Keratinocyte (primary cell): ENCODE measurements around the gene PNMA6E. TPM values are rescaled to one million over a fixed set of nuclear protein-coding genes. Genes with fewer than 3 reads are reported as not detected.

Experiments
- DNase-seq: peaks from one replicate; pipeline ENCODE4 v3.0.0-alpha.2; 2011; ENCODE audit warnings: low read depth, missing footprints, low spot score
- FAIRE-seq: peaks from 2 replicates; lab custom pipeline; 2011; peaks lifted over from hg19 to GRCh38; lab: Jason Lieb, UNC
- H2AFZ ChIP-seq: 2 replicates; pipeline ENCODE4 v1.6.0; 2012; ENCODE audit warnings: low read length, control low read depth, inconsistent platforms; ENCODE audit not compliant: control insufficient read depth
- H3K27ac ChIP-seq: 2 replicates; pipeline ENCODE4 v1.5.1; 2011; ENCODE audit warnings: low read length; ENCODE audit not compliant: control insufficient read depth, insufficient read depth
- H3K27me3 ChIP-seq: 3 replicates; pipeline ENCODE4 v1.6.0; 2011; ENCODE audit warnings: low read length; ENCODE audit not compliant: control insufficient read depth, insufficient read depth; ENCODE audit errors: extremely low read depth
- H3K36me3 ChIP-seq, 2 experiments: 2 replicates in 1 of 2; 3 replicates in 1 of 2; pipeline ENCODE4 v1.5.1; 2011; ENCODE audit warnings: low read length in 2 of 2, mild to moderate bottlenecking in 1 of 2; ENCODE audit not compliant: control insufficient read depth in 2 of 2, insufficient read depth in 2 of 2; ENCODE audit errors: extremely low read depth in 1 of 2
- H3K4me1 ChIP-seq: 3 replicates; pipeline ENCODE4 v1.5.1; 2011; ENCODE audit warnings: low read length; ENCODE audit not compliant: control insufficient read depth, insufficient read depth; ENCODE audit errors: extremely low read depth
- H3K4me2 ChIP-seq: 3 replicates; pipeline ENCODE4 v1.6.0; 2011; ENCODE audit warnings: low read depth, low read length; ENCODE audit not compliant: control insufficient read depth, insufficient read depth; ENCODE audit errors: extremely low read depth
- H3K4me3 ChIP-seq, 3 experiments: fragments of 200-600 bp in 1 of 3; sonication (generic) in 1 of 3; 2 replicates in 2 of 3; 3 replicates in 1 of 3; pipeline ENCODE4 v1.5.1; 2011 to 2016; ENCODE audit warnings: low read length in 3 of 3, mild to moderate bottlenecking in 3 of 3, control low read depth in 2 of 3, inconsistent platforms in 1 of 3, low read depth in 1 of 3, mixed read lengths in 1 of 3, mixed run types in 1 of 3, moderate library complexity in 1 of 3; ENCODE audit not compliant: control insufficient read depth in 2 of 3, insufficient read depth in 2 of 3; ENCODE audit errors: extremely low read depth in 1 of 3
- H3K79me2 ChIP-seq: 2 replicates; pipeline ENCODE4 v1.6.0; 2012; ENCODE audit warnings: low read length; ENCODE audit not compliant: control insufficient read depth, insufficient read depth
- H3K9ac ChIP-seq: 3 replicates; pipeline ENCODE4 v1.6.0; 2011; ENCODE audit warnings: low read length; ENCODE audit not compliant: control insufficient read depth, insufficient read depth; ENCODE audit errors: extremely low read depth
- H3K9me1 ChIP-seq: 3 replicates; pipeline ENCODE4 v1.6.0; 2011; ENCODE audit warnings: low read length; ENCODE audit not compliant: control insufficient read depth, insufficient read depth; ENCODE audit errors: extremely low read depth
- H3K9me3 ChIP-seq: 2 replicates; pipeline ENCODE4 v1.5.1; 2012; ENCODE audit warnings: low read depth, low read length; ENCODE audit not compliant: control insufficient read depth
- H4K20me1 ChIP-seq: 3 replicates; pipeline ENCODE4 v1.6.0; 2011; ENCODE audit warnings: low read length; ENCODE audit not compliant: control insufficient read depth, insufficient read depth; ENCODE audit errors: extremely low read depth
- EZH2 ChIP-seq: IDR thresholded peaks from one replicate; pipeline ENCODE4 v1.6.1; 2012; ENCODE audit warnings: inconsistent platforms, mild to moderate bottlenecking, low read length, moderate library complexity
- dilution Hi-C: fragments of 300-500 bp; cut with MboI; formaldehyde crosslinking; loops from one replicate; pipeline ENCODE4 v1.7.0; 2020; ENCODE audit warnings: low sequenced_read_pairs; ENCODE audit not compliant: extremely low pct_ligation_motif_present
- polyA plus RNA-seq, 5 experiments: library from polyadenylated mRNA; depleted of rRNA in 3 of 5; stranded (reverse) in 3 of 5; stranded (forward) in 1 of 5; unstranded in 1 of 5; fragments of >200 nt; gene quantifications; 1 replicate in 1 of 5; 2 replicates in 3 of 5; 3 replicates in 1 of 5; pipeline versions ENCODE4 v1.2.1 to v1.2.3, GENCODE V29; 2011 to 2012; ENCODE audit warnings: missing spikeins in 2 of 5, low read depth in 1 of 5, low replicate concordance in 1 of 5
- TF ChIP-seq, protein P1 (sequence below), 3 experiments: IDR thresholded peaks in 1 of 3; conservative IDR thresholded peaks in 1 of 3; optimal IDR thresholded peaks in 1 of 3; 2 replicates in 2 of 3; 3 replicates in 1 of 3; pipeline versions ENCODE3 to v1.5.1; 2011; ENCODE audit warnings: low read length in 3 of 3, mild to moderate bottlenecking in 3 of 3, moderate library complexity in 2 of 3, control low read depth in 1 of 3, inconsistent platforms in 1 of 3; ENCODE audit not compliant: insufficient read depth in 2 of 3; ENCODE audit errors: extremely low read depth in 1 of 3

PNMA6E gene
- polyA plus RNA-seq, 1 donor (not counting 4 experiments of a cell fraction or from before 2014, with no cell fraction given) = not detected

DNA sequence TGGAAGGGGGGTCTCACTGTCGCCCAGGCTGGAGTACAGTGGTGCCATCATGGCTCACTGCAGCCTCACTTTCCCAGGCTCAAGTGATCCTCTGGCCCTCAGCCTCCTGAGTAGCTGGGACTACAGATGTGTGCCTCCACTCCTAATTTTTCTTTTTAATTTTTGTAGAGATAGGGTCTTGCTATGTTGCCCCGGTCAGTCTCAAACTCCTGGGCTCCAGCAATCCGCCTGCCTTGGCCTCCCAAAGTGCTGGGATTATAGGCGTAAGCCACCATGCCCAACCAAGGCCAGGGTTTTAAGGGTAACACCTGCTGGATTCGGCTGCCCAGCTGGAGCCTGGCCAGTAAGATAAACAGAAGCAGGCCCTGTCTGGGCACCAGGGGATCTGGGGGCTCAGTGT, 41.3 kb upstream of the PNMA6E start:
- no peak overlapping the region for H3K4me2 ChIP-seq
- H3K9me3 ChIP-seq = no peaks in the 10 kb centered on the region
- no peaks in the 10 kb centered on the region for H3K36me3 ChIP-seq
- H3K4me3 ChIP-seq = no peak overlapping the region
- H3K27ac ChIP-seq = no peak overlapping the region
- no peaks in the 10 kb centered on the region for H4K20me1 ChIP-seq
- H3K27me3 ChIP-seq = no peaks in the 10 kb centered on the region
- H3K4me1 ChIP-seq = peaks cover 10% of the 10 kb centered on the region
- FAIRE-seq = no peak
- dilution Hi-C loops = no loop called here
- no peak for TF ChIP-seq EZH2
- TF ChIP-seq, protein P1, sequence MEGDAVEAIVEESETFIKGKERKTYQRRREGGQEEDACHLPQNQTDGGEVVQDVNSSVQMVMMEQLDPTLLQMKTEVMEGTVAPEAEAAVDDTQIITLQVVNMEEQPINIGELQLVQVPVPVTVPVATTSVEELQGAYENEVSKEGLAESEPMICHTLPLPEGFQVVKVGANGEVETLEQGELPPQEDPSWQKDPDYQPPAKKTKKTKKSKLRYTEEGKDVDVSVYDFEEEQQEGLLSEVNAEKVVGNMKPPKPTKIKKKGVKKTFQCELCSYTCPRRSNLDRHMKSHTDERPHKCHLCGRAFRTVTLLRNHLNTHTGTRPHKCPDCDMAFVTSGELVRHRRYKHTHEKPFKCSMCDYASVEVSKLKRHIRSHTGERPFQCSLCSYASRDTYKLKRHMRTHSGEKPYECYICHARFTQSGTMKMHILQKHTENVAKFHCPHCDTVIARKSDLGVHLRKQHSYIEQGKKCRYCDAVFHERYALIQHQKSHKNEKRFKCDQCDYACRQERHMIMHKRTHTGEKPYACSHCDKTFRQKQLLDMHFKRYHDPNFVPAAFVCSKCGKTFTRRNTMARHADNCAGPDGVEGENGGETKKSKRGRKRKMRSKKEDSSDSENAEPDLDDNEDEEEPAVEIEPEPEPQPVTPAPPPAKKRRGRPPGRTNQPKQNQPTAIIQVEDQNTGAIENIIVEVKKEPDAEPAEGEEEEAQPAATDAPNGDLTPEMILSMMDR (optimal IDR thresholded peaks at IDR 0.05 in 1 of 3, IDR thresholded peaks at IDR 0.05 in 1 of 3, conservative IDR thresholded peaks at IDR 0.05 in 1 of 3; ENCODE audit: extremely low read depth in 1 of 3, insufficient read depth in 2 of 3, low read length in 3 of 3) = no peak
- H3K79me2 ChIP-seq = no peaks in the 10 kb centered on the region
- H3K9me1 ChIP-seq = no peaks in the 10 kb centered on the region
- no peak for DNase-seq
- H3K9ac ChIP-seq = no peak overlapping the region
- no peak overlapping the region for H2AFZ ChIP-seq

GRCh38 chrX:153441981-153442380, 40.8 kb upstream of the PNMA6E start:
- Histone ChIP-seq H4K20me1 (no peaks in the 10 kb centered on the region), H3K4me3 (no peak overlapping the region), H3K36me3 (no peaks in the 10 kb centered on the region), H3K9me1 (no peaks in the 10 kb centered on the region), H3K79me2 (no peaks in the 10 kb centered on the region), H3K4me2 (peak overlapping the region; percentile 56), H3K4me1 (peaks cover 10% of the 10 kb centered on the region), H2AFZ (no peak overlapping the region), H3K9me3 (no peaks in the 10 kb centered on the region), H3K27me3 (no peaks in the 10 kb centered on the region), H3K9ac (no peak overlapping the region), H3K27ac (no peak overlapping the region)
- DNase-seq (peak; percentile 61), FAIRE-seq (no peak)
- no peak for TF ChIP-seq EZH2
- TF ChIP-seq, protein P1 (optimal IDR thresholded peaks at IDR 0.05 in 1 of 3, IDR thresholded peaks at IDR 0.05 in 1 of 3, conservative IDR thresholded peaks at IDR 0.05 in 1 of 3; ENCODE audit: extremely low read depth in 1 of 3, insufficient read depth in 2 of 3, low read length in 3 of 3) = no peak
- dilution Hi-C loops = no loop called here
